HUES64 (cell line): ENCODE measurements around the gene RAB6A. TPM values are rescaled to one million over a fixed set of nuclear protein-coding genes. Genes with fewer than 3 reads are reported as not detected.

ENCODE experiments used
- H3K27ac ChIP-seq: 2 replicates; pipeline ENCODE4 v1.7.0; 2013; ENCODE audit warnings: low read depth, low read length, inconsistent platforms
- H3K27me3 ChIP-seq: 2 replicates; pipeline ENCODE4 v1.6.1; 2013; ENCODE audit warnings: mild to moderate bottlenecking, low read length; ENCODE audit not compliant: insufficient read depth
- H3K36me3 ChIP-seq: 2 replicates; pipeline ENCODE4 v1.6.1; 2013; ENCODE audit warnings: mild to moderate bottlenecking, low read length; ENCODE audit not compliant: insufficient read depth
- H3K4me1 ChIP-seq: 2 replicates; pipeline ENCODE4 v1.6.1; 2013; ENCODE audit warnings: mild to moderate bottlenecking, low read length, moderate library complexity; ENCODE audit not compliant: insufficient read depth
- H3K4me3 ChIP-seq: 2 replicates; pipeline ENCODE4 v1.5.1; 2013; ENCODE audit warnings: mild to moderate bottlenecking, low read length, moderate library complexity
- H3K9ac ChIP-seq: 2 replicates; pipeline ENCODE4 v1.6.1; 2013; ENCODE audit warnings: mild to moderate bottlenecking, low read depth, low read length
- H3K9me3 ChIP-seq: 2 replicates; pipeline ENCODE4 v1.6.1; 2013; ENCODE audit warnings: low read depth, low read length; ENCODE audit not compliant: insufficient read depth
- WGBS: fragments of 150-250, 120-280 bp; methylation state at CpG from one replicate; pipeline ENCODE4 v1.1.7; 2013; ENCODE audit warnings: missing lambda C conversion rate; 5-methylcytosine and 5-hydroxymethylcytosine counted together
- polyA plus RNA-seq, 2 experiments: library from polyadenylated mRNA; stranded (reverse); fragments of 50-300 nt; gene quantifications; one replicate each; pipeline ENCODE4 v1.2.3, GENCODE V29; 2013

The RAB6A gene
- polyA plus RNA-seq (2013, experiment 1 of 2): 45.2 TPM
- 54.8 TPM for polyA plus RNA-seq (2013, experiment 2 of 2)

DNA sequence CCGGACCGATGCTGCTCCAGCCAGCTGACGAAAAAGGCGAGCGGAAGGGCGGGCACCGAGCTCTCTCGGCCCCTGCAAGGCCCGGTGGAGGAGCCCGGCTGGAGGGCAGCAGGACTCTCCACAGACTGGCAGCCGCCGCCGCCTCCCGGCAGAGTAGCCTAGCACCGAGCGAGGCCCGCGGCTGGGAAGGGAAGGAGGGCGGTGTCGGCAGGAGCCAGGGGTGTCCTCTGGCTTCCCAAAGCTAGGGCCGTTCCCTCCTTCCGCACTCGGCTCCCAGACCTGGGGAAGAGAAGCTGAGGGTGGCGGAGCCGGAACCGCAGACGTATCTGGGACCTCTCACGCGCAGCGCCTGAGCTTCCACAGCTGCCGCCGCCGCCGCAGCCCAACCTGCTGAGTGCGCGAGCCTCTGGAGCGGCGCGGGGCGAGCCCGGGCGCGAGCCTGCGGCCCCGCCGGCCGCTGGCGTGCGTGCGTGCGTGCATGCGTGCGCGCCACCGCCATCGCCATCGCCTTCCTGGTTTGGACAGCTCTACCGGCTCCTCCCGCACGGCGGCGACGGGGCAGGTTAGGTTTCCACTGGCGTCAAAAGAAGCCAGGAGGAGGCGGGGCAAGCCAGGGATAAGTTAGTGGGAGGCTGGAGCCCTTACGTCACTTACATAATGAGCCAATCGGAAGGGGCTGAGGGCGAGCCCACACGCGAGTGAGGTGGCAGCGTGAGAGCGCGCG, at the start of gene RAB6A:
Gene RAB6A (minus strand): TSS at position 396 of the 724 bp plus-strand sequence. CDS start 439 bp downstream, outside the sequence.
- Histone ChIP-seq H3K36me3 (no peaks in the 10 kb centered on the region), H3K4me1 (peaks cover 22% of the 10 kb centered on the region), H3K9me3 (no peaks in the 10 kb centered on the region), H3K9ac (peak within 1 kb of the TSS; percentile 90), H3K27me3 (no peaks in the 10 kb centered on the region), H3K4me3 (peak within 1 kb of the TSS; percentile 99), H3K27ac (peak within 1 kb of the TSS; percentile 86)
- under 1% methylated on average over 74 of the region's 74 CpGs for WGBS

GRCh38 chr11:73810637-73811036, 49.8 kb upstream of the RAB6A start:
- Histone ChIP-seq H3K36me3 (peaks cover 21% of the 10 kb centered on the region; the same call in 1 of the 2 replicates), H3K9ac (no peak overlapping the region), H3K27ac (no peak overlapping the region), H3K4me3 (no peak overlapping the region), H3K27me3 (no peaks in the 10 kb centered on the region), H3K9me3 (no peaks in the 10 kb centered on the region), H3K4me1 (no peaks in the 10 kb centered on the region)
- 85% methylated on average over 1 of the region's 1 CpG for WGBS

DNA sequence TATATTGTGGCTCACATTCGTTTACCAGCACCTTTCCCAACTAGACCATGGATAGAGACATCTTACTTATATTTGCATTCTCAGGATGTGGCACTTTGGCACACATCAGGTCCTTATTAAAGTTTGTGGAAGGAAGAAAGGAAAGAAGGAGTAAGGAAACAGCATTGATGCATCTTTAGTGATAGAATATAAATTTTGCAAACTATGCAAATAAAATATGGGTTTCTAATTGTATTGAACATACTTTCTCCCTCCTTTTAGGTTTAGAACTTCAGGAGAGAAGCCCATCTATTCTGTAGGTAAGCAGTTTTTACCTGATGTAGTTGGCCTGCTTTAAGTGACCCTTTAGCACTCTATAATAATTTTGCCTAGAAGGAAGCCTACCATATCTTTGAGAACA, 47.2 kb upstream of the RAB6A start:
- H3K9ac ChIP-seq: no peak overlapping the region
- peaks cover 21% of the 10 kb centered on the region; the same call in 1 of the 2 replicates for H3K36me3 ChIP-seq
- no peaks in the 10 kb centered on the region for H3K9me3 ChIP-seq
- no peaks in the 10 kb centered on the region for H3K4me1 ChIP-seq
- no peak overlapping the region for H3K4me3 ChIP-seq
- H3K27me3 ChIP-seq: no peaks in the 10 kb centered on the region
- WGBS: no CpG with 5 or more reads among the region's 1 CpG
- H3K27ac ChIP-seq: no peak overlapping the region

DNA sequence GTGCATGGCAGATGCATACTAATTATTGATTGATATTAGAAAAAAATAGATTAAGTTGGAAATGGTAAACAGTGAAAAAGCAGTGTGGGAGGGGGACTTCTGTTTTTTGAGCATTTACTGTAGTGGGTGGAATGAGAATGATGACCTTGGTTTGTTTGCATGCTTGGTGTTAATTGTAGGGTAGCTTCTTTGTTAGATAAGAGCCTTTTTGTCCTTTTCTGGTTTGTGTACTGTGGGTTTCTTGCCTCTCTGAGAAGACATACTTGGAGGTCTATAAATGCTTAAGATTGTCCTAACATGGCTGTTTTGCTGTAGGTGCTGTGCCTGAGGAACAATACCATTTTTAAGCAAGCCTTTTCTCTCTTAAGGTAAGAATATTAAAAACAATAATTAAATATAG, 43.8 kb upstream of the RAB6A start:
- Histone ChIP-seq H3K27me3 (no peaks in the 10 kb centered on the region), H3K9ac (no peak overlapping the region), H3K9me3 (no peaks in the 10 kb centered on the region), H3K4me3 (no peak overlapping the region), H3K4me1 (no peaks in the 10 kb centered on the region), H3K36me3 (peaks cover 19% of the 10 kb centered on the region; the same call in 1 of the 2 replicates), H3K27ac (no peak overlapping the region)

- Histone ChIP-seq H3K27me3 (no peaks in the 10 kb centered on the region), H3K9me3 (no peaks in the 10 kb centered on the region), H3K9ac (no peak overlapping the region), H3K27ac (no peak overlapping the region), H3K4me3 (no peak overlapping the region), H3K36me3 (peaks cover 8% of the 10 kb centered on the region; the same call in 1 of the 2 replicates), H3K4me1 (no peaks in the 10 kb centered on the region)
- WGBS: 86% methylated on average over 1 of the region's 1 CpG
Measured at GRCh38 chr11:73801136-73801535, 40.3 kb upstream of the RAB6A start.

DNA sequence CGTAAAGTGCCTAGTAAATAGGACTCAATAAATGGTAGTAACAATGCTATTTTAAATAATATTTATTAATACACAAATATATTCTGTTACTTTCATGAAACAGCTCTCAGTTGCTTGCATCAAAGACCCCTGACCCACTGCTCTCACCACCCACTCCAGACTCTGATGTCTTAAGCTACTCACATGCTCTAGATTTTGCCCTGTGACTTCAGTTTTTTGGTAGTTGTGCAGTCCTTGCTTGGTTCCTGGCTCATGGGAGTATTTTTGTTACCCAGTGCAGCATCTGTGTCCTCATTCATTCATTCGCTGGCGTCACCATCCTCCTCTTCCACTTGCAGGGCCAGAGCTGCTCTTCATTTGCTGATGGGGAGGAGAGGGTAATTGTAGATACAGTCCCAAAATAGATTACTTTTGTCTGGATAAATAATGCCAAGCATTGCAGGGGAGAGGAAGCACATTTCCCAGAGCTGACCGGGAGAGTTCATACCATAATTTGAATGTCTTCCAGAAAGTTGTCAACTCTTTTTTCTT, 39.5 kb upstream of the RAB6A start:
- Histone ChIP-seq H3K9ac (no peak overlapping the region), H3K4me1 (no peaks in the 10 kb centered on the region), H3K27me3 (no peaks in the 10 kb centered on the region), H3K4me3 (no peak overlapping the region), H3K9me3 (no peaks in the 10 kb centered on the region), H3K27ac (no peak overlapping the region), H3K36me3 (peaks cover 5% of the 10 kb centered on the region; the same call in 1 of the 2 replicates)
- 100% methylated on average over 3 of the region's 4 CpGs for WGBS

DNA sequence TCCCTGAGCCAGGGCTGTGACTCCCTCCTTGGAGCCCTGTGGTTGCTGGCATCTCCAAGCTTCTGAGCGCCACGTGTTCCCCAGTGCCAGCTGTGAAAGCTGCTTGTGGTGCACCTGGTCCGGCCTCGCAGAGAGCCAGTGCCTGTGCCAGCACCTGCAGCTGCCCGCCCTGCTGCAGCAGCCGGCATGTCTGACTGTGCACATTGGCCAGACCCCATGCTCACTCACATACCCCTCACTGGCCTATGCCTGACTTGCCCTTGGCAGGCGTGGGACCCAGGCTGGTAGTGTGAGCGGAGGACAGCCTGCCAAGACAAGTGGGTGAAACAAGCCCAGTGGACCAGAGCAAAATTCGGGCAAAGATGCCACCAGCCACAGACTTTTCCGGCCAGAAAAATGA, 36.6 kb upstream of the RAB6A start:
- H3K9me3 ChIP-seq: no peaks in the 10 kb centered on the region

GRCh38 chr11:73795925-73796632, 35.2 kb upstream of the RAB6A start:
- Histone ChIP-seq H3K4me1 (no peaks in the 10 kb centered on the region), H3K27ac (no peak overlapping the region), H3K27me3 (no peaks in the 10 kb centered on the region), H3K4me3 (no peak overlapping the region), H3K36me3 (peaks cover 5% of the 10 kb centered on the region; the same call in 1 of the 2 replicates), H3K9me3 (no peaks in the 10 kb centered on the region), H3K9ac (no peak overlapping the region)
- 92% methylated on average over 19 of the region's 19 CpGs for WGBS

More for the DNA sequence above, 36.6 kb upstream of the RAB6A start:
- peaks cover 5% of the 10 kb centered on the region; the same call in 1 of the 2 replicates for H3K36me3 ChIP-seq
- H3K4me1 ChIP-seq: no peaks in the 10 kb centered on the region
- H3K27me3 ChIP-seq: no peaks in the 10 kb centered on the region
- no peak overlapping the region for H3K27ac ChIP-seq
- no peak overlapping the region for H3K9ac ChIP-seq
- no peak overlapping the region for H3K4me3 ChIP-seq
- 90% methylated on average over 10 of the region's 10 CpGs for WGBS

- Histone ChIP-seq H3K27me3 (no peaks in the 10 kb centered on the region), H3K9me3 (no peaks in the 10 kb centered on the region), H3K9ac (no peak overlapping the region), H3K4me1 (no peaks in the 10 kb centered on the region), H3K4me3 (no peak overlapping the region), H3K27ac (no peak overlapping the region), H3K36me3 (peaks cover 2% of the 10 kb centered on the region; the same call in 1 of the 2 replicates)
Measured at GRCh38 chr11:73792584-73792983, 31.7 kb upstream of the RAB6A start.

DNA sequence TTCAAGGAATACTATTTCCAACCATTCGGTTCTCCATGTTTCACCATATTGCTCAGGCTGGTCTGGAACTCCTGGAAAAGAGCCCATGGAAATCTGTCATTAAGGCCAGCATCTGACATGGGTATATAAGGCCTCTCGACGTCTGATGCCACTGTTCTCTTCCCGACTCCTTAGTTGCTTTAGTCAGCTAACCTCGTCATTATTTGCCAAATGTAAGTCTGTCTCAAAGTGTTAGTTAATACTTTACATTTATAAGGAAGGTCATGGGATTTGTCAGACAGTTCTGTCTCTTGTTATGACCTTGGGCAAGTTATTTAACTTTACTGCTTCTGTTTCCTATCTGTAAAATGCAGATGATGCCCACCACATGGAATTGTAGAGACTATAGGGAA, 28.4 kb upstream of the RAB6A start:
- H3K27me3 ChIP-seq: no peaks in the 10 kb centered on the region
- WGBS: 95% methylated on average over 5 of the region's 5 CpGs

More for the DNA sequence above, 28.4 kb upstream of the RAB6A start:
- no peak overlapping the region for H3K9ac ChIP-seq
- H3K36me3 ChIP-seq: no peaks in the 10 kb centered on the region
- H3K9me3 ChIP-seq: no peaks in the 10 kb centered on the region
- no peak overlapping the region for H3K27ac ChIP-seq
- H3K4me3 ChIP-seq: no peak overlapping the region
- H3K4me1 ChIP-seq: peaks cover 5% of the 10 kb centered on the region
